Kidney tubule cell (primary cell): ENCODE data around the gene GJC1.
A peak's percentile ranks its signal among the peaks of the same experiment; 100 is the strongest.
"Not testable (repeated sequence)": the region's sequence is repeated elsewhere in the genome, so short reads cannot be mapped to it uniquely, and the experiment has no call there.

Source experiments
- DNase-seq: peaks from one replicate; pipeline ENCODE4 v3.0.0-alpha.2; 2018; ENCODE audit warnings: low spot score

The GJC1 gene

DNA sequence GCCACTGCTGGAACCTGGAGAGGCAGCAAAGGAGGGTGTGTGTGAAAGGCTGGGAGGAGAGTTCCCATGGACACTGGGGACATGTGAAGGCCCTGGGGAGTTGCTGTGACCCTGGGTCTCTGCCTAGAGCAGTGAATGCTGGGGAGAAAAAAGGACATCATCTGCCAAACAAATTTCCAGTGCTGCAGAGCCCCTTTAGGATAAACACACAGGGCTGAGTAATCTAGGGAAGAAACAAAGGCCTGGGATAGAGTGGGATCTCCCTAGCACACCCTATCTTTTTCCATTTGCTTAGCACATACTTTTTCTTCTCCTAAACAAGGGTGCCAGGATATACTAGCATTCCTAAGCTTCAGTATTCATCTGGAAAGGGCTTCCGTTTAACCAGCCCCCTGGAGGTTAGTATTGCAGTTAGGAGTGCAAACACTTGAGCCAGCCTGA, 14.3 kb upstream of the GJC1 start:
- DNase-seq: no peak

DNA sequence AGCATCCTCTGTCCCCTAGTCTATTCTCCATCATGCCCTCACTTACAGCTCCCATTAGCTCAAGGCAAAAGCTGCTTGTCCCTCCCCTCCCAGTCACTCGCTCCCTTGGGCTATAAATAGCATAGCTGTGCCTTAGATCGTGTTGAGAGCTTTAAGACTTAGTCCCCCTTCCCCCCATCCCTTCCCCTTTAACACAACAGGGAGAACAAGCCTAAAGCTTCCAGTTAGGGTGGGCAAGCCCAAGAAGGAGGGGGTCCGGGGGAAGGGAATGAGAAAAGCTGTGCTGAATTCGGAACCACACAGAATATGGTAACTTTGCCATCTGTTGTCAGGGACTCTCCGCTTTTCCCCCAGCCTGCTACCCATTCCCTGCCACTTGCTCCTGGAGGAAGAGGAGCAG, 12.7 kb upstream of the GJC1 start:
- DNase-seq: no peak

DNA sequence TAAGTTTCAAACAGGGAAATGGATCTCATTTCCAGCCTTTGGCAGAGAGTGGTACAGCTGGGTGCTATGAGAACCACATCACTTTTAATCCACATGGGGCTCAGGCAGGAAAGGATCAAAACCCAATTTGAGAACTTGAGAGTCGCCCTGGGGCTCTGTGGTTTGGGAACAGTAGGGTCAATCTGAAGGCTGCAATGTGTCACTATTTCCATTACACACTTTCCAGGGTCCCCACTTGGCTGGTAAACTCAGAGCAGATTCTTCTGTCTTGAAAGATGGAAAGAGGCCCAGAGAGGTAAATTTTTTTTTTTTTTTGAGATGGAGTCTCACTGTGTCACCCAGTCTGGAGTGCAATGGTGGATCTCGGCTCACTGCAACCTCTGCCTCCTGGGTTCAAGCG, 10.8 kb upstream of the GJC1 start:
- no peak for DNase-seq

GRCh38 chr17:44840274-44840673, 10.2 kb upstream of the GJC1 start:
- no peak for DNase-seq

DNA sequence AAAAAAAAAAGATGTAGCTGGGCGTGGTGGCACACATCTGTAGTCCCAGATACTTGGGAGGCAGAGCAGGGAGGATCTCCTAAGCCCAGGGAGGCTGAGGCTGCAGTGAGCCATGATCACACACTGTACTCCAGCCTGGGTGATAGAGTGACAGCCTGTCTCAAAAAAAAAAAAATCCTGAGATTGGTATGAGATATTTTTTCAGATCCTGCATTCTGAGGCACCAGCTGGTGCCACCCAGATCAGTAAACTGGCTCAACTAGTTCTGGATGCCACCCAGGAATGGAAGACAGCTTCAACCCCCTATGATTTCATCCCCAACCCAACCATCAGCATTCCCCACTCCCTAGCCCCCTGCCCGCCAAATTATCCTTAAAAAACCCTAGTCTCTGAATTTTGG, 7.1 kb upstream of the GJC1 start:
- DNase-seq: no peak

GRCh38 chr17:44832805-44833204, 2.7 kb upstream of the GJC1 start:
- DNase-seq: no peak

DNA sequence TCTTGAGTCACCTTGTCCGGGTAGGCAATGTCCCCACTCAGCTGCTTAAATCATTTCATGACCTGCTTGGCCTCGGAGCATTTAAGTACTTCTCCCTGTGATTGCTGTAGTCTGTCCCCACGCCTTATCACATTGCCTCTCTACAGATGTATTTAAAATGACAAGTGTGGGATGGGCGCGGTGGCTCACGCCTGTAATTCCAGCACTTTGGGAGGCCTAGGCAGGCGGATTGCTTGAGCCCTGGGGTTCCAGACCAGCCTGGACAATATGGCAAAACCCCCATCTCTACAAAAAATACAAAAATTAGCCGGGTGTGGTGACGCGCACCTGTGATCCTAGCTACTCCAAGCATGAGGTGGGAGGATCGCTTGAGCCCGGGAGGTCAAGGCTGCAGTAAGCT, 1.3 kb upstream of the GJC1 start:
- no peak for DNase-seq

DNA sequence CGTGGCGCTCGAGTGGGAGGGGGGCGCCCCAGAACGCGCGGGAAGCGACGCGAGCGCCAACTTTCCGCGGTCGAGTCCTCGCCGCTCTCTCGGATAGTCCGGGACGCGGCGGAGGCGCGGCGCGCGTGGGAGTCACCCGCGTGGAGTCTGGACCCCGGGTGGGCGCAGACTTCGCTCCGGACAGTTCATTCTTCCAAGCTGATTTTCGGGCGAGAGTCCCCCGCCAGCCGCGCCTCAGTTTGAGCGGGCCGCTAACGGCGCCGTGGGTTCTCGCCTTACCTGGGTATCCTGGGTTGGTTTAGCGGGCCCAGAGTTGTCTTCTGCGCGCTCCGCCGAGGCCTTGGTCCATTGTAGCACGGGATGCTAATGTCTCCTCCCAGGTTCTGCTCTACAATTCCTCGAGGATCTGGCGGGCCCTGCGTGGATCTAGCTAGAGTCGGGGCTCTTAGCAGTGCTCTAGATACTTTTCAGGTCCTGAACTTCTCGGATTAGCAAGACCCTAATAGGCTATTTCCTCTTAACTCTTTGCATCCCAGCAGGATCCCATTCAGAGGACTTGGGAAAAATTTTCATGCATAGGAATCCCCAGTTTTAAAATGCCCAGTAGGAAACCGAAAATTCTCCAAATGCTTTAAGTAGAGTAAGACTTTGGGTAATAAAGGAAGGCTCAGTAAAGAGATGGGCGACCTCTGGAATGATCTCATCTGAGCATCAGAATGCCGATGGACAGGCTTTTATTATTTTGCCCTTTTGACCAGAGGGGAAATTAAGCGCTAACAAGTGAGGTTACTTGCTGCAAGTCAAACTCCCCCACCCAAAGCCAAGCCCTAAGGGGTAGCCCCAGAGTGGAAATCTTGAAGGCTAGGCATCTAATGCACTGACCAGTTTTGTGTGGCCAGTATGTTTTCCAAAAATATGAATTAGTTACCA, 537 bp upstream of the GJC1 start:
- DNase-seq: peak; percentile 41

DNA sequence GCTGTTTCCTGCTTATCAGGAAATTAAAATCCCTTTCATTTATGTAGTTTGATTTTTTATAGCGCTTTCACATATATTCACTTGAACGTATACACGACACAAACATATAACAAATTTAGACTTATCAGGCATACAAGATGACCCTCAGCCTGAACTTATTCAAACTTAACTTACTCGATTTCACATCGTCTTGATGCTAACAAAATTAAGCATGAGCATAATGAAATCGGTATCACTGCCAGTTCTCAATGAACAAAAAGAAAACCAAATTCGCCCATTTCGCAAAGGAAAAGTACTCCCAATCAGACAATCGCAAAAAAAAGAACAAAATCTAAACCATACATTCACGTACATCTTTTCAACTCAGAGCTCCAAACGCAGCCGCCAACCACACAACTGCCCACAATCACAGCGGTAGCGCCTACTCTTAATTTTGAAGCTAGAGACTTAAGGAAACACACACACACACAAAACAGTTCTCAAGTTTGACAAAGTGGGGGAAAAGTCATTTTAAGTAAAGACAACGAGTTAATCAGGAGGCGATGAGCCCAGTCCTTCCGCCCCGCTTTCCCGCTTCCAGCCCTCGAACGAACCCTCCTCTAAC, 1.1 kb downstream of the GJC1 start:
- DNase-seq: peak; percentile 34

DNA sequence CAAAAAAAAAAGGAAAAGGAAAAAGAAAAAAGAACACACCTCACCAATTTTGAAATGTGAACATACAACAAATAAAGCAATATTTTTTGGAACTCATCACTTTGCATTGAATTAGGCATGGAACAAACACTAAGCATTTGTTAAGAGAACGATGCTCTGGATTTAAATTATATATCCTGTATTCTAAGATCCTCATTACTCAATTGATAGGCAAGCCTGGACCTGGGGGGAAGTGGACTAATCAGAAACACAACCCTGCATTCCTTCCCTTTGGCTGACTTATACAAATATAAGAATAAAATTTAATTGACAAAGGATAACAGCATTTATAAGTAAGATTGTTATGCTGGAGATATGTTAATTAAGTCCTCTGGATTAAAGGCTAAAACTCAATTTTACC, 2.2 kb downstream of the GJC1 start:
- peak; percentile 21 for DNase-seq

GRCh38 chr17:44826123-44826790, 3.8 kb downstream of the GJC1 start:
- DNase-seq: peak; percentile 67

GRCh38 chr17:44825236-44825635, 4.9 kb downstream of the GJC1 start:
- not testable (repeated sequence) for DNase-seq

DNA sequence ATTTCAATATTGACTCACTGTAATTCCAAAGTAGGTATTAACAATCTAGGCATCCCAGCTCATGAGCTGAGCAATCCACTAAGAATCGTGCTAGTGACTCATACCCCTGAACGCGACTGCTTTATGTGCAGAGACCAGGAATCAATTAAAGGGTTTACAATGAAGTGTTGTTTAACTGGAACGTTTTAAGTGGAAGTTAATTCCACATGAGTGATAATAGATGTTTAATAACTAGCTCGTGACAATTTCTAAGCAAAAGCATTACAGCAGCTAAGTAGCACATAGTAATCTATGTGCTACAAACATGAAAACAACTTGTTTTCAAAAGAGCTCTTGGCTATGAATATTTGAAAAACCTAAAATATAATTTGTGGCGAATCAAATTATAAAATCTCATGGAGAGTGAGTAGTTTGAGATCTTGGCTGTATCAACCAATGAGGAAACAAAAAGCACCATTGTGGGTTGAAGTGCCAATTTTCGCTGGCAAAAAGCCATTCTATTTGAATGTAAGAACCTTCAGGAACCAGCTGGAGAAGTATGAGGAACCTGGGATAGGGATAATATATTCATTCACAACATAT, 9.4 kb downstream of the GJC1 start:
- peak; percentile 94 for DNase-seq

DNA sequence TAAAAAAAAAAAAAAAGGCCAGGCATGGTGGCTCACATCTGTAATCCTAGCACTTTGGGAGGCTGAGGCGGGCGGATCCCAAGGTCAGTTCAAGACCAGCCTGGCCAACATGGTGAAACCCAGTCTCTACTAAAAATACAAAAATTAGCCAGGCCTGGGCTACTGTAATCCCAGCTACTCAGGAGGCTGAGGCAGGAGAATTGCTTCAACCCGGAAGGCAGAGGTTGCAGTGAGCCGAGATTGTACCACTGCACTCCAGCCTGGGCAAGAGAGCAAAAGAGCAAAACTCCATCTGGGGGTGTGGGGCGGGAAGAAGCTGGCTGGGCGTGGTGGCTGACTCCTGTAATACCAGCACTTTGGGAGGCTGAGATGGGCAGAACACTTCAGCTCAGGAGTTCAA, 11.6 kb downstream of the GJC1 start:
- not testable (repeated sequence) for DNase-seq

- DNase-seq: no peak
These were observed 17.8 kb downstream of the GJC1 start for GRCh38 chr17:44812263-44812662.

- not testable (repeated sequence) for DNase-seq
These were observed 21.3 kb downstream of the GJC1 start for GRCh38 chr17:44808656-44809388.

- no peak for DNase-seq
These were observed 21.9 kb downstream of the GJC1 start for GRCh38 chr17:44808156-44808555.

- peak; percentile 41 for DNase-seq
These were observed 22.3 kb downstream of the GJC1 start for GRCh38 chr17:44807817-44808155.

DNA sequence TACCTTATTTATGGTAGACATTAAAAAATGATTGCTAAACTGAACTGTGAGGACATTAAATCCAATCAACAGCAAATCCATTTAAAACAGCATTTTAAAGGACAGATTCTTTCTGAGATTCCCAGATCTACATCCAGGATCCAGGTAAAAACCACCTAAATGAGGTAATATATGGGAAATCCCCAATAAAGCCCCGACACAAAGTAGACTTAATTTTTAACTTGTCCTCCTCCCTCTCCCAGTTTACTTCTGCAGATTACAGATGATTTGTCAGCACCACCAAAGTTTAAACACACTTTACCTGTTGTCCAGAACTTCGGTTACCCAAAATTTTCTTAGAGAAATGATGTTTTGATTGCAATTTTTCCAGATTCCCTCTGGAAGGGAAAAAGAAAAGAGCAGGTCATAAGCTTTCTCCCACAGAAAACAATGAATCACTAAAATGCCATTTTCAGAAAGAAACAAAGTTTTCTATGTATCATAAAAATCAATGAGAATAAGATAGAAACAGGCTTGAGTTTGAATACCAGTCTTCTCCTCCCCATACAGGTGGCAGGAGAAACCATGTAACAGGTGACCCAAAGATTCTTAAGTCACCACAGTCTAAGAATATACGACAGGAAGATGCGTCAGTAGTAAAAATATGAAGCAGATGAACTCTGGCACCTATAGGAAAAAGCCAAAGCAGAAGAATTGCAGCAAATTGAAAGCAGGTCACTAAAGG, 22.8 kb downstream of the GJC1 start:
- DNase-seq: peak; percentile 69

GRCh38 chr17:44804302-44805089, 25.6 kb downstream of the GJC1 start:
- no peak for DNase-seq
